AG09309 (cell line): Measurements from ENCODE around the gene LTO1.

Experiments used
- DNase-seq: peaks from one replicate; pipeline ENCODE4 v3.0.0-alpha.2; 2010; ENCODE audit warnings: low read depth
- H3K4me3 ChIP-seq: 2 replicates; pipeline ENCODE4 v1.5.1; 2011; ENCODE audit warnings: mild to moderate bottlenecking, low read depth, low read length, moderate library complexity; ENCODE audit not compliant: control insufficient read depth
- CTCF ChIP-seq: IDR thresholded peaks from 2 replicates; pipeline ENCODE4 v1.5.1; 2011; ENCODE audit warnings: mild to moderate bottlenecking, low read depth, low read length, inconsistent platforms; ENCODE audit not compliant: insufficient read depth, control insufficient read depth; ENCODE audit errors: missing control alignments

Gene LTO1

GRCh38 chr11:69663326-69663725 lies 11.8 kb downstream of the LTO1 start:
- no peak overlapping the region for H3K4me3 ChIP-seq
- no peak for DNase-seq
- no peak for TF ChIP-seq CTCF

- TF ChIP-seq CTCF, result no peak
- DNase-seq, result no peak
- H3K4me3 ChIP-seq, result no peak overlapping the region
These were observed 12.3 kb downstream of the LTO1 start for GRCh38 chr11:69662806-69663205.

- TF ChIP-seq CTCF, result peak; percentile 24
- H3K4me3 ChIP-seq, result no peak overlapping the region
- no peak for DNase-seq
These were observed 13.0 kb downstream of the LTO1 start for GRCh38 chr11:69662021-69662698.

GRCh38 chr11:69661413-69661715 lies 13.8 kb downstream of the LTO1 start:
- H3K4me3 ChIP-seq, result no peak overlapping the region
- TF ChIP-seq CTCF, result no peak
- DNase-seq, result no peak

- TF ChIP-seq CTCF, result no peak
- DNase-seq, result no peak
- no peak overlapping the region for H3K4me3 ChIP-seq
These were observed 15.1 kb downstream of the LTO1 start for GRCh38 chr11:69660001-69660500.

GRCh38 chr11:69659591-69659990 lies 15.6 kb downstream of the LTO1 start:
- TF ChIP-seq CTCF, result no peak
- DNase-seq, result no peak

More at GRCh38 chr11:69659591-69659990, 15.6 kb downstream of the LTO1 start:
- no peak overlapping the region for H3K4me3 ChIP-seq
